Esophagus muscularis mucosa (tissue), 3 donors: Measurements from ENCODE around the gene UFSP1.

ENCODE experiments used
- CTCF ChIP-seq, 3 experiments: fragments of 200-600 bp in 2 of 3; fragments of 450-650 bp in 1 of 3; sonication (generic) in 2 of 3; IDR thresholded peaks; one replicate each; pipeline ENCODE4 v1.5.1; 2017 to 2019; ENCODE audit warnings: antibody characterized with exemption in 3 of 3, mild to moderate bottlenecking in 2 of 3, moderate library complexity in 1 of 3
- POLR2A ChIP-seq: fragments of 450-650 bp; IDR thresholded peaks from one replicate; pipeline ENCODE4 v1.6.1; 2017; ENCODE audit warnings: antibody characterized with exemption, moderate library complexity, mild to moderate bottlenecking, low read depth
- POLR2AphosphoS5 ChIP-seq, 2 donors: sonication (generic); formaldehyde crosslinking; IDR thresholded peaks; one replicate each; pipeline ENCODE4 v1.6.1; 2017; ENCODE audit warnings: antibody characterized with exemption in 2 of 2

- TF ChIP-seq CTCF (IDR thresholded peaks at IDR 0.05) (no peak), POLR2A (no peak), POLR2AphosphoS5 (IDR thresholded peaks at IDR 0.05) (no peak)
These were observed 34.0 kb downstream of the UFSP1 start for GRCh38 chr7:100855515-100855914.
